NCI-H524 treated with DMSO at 0.1 percent for 48 hours (cell line): ENCODE data around the gene LRRC73.
"Not testable (repeated sequence)": the region's sequence is repeated elsewhere in the genome, so short reads cannot be mapped to it uniquely, and the experiment has no call there.

Source experiments
- DNase-seq: peaks from one replicate; lab custom pipeline; 2025; lab: John Stamatoyannopoulos, UW

LRRC73 gene

GRCh38 chr6:43492673-43493072, 17.5 kb downstream of the LRRC73 start:
- no peak for DNase-seq

- no peak for DNase-seq
Measured at GRCh38 chr6:43491750-43492661, 18.1 kb downstream of the LRRC73 start.

GRCh38 chr6:43490523-43490939, 19.6 kb downstream of the LRRC73 start:
- DNase-seq, result no peak

DNA sequence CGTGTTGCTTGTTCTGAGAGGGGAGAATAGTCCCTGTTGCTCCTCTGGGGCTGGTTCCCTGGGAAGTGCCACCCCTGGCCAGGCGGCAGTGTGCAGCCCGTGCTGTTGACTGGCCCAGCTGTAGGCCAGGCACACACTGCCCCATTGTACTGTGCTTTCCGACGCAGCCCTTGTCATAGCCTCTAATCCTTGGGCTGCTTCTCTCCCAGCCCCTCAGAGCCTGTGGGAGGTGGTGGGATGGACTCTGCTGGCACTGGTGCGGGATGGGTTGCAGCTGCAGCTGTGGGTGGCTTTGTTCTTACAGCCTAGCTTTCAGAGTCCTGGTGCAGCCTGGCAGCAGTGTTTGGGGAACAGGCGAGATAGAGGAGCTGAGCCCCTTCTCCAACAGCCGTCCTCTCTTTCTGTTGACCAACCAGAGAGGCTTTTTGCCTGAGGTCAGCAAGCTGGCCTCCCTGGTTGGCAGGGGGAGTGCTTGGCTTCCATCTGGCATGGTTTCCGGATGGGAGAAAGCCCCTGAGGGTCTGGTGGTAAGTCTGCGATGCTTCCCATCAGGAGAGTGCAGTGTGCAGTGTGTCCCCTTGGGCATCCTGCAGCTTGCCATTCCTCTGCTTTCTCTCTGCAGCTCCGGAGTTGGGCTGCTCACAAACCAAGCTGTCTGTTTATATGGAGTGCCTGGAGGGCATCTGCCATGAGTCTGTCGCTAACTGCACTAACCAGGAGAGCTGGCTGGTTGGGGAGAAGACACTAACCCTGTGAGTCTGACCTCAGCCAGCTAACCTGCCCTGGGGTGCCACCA, 20.7 kb downstream of the LRRC73 start:
- no peak for DNase-seq

- DNase-seq, result no peak
Measured at GRCh38 chr6:43488667-43489276, 21.4 kb downstream of the LRRC73 start.

DNA sequence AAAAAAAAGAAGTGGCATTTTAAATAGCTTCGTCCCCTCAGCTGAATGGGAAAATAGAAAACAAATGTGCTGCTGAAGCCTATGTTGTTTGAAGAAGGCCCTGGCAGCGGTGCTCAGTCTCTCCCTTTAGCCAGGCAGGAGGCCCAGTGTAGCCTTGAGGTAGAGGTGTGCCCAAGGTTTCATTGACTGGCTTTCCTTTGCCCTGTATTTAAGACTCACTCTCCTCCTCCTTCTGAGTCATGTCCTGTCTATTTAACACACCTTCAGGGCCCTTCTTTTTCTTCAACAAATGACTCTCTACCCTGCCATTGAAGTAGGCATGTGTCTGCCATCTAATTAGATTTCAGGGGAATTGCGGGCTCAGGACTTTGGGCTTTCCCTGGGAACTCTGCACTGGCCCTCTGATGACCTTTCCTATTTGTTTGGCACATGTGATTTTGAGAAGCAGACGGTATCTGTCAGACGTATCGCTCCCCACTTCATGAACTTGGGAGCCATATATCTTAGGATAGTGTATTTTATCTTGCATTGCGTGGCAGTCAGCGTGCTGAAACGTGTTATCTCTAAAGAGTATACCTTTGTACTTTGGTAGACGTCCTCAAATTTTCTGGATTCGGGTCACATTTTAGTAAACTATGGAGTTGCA, 28.4 kb downstream of the LRRC73 start:
- no peak for DNase-seq

DNA sequence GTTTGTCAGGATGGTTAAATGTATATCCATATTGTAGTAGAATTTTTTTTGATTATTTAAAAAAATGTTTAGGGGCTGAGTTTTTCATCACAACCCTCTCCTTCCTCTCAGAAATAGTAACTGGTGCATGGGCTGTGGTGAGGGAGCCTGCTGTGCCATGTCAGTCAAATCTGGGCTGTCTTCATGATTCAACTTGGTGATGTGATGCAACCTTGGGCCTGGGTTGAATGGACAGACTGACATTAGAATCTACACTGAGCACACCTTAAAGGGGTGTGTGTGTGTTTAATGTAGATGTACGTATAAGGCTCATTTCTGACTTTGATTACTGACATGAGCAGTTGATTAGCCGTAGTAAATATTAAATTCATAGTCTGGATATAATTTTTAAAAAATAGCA, 29.1 kb downstream of the LRRC73 start:
- no peak for DNase-seq

DNA sequence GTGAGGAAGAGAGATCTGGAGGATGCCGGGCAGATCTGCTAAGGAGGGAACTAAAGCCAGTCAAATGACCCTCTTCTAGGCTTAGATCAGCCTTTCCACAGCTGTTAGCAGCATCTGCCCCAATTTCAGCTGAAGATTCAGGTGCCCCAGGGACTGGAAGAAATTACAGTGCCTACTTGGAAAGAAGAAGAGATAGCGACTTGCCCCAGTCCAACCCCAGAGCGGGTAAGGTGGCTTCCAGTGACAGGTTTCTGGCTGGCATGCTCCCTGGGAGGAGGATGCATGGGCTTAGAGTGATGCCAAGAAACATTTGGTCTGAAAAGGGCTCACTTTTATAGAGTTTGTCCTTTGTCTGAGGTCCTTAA, 32.2 kb downstream of the LRRC73 start:
- peak; percentile 48 for DNase-seq

DNA sequence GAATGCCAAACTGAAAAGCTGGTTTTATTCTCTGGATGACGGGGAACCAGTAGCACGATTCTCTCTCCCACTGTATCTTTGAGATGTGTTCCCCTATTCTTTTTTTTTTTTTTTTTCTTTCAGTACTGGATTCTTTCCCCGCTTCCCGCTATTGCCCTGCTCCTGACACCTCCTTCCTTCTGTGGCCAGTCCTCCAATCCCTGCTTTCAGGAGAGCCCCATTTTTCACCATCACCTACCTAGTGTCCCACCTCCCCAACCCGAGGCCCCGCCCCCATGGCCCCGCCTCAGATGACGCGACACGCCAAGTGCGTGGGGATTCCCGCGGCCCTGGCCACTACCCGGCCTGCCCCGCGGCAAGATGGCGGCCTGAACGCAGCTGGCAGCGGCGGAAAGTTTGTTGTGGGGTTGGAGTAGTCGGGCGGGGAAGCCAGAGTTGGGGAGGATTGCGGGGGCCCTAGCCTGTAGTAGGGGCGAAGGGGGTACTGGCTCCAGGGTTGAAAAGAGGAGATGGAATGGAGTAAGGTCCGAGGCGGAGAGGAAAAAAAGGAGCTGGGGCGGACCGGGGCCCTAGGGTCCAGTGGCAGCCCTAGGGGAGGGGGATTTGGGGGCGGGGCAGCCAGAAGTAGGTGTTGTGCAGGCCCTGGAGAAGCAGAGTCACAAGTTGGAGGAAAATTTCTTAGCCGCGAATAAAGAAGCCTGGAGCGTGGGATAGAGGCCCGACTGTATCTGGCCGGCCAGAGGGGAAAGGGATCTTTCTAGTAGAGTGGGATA, 32.7 kb downstream of the LRRC73 start, which contains the start of gene TJAP1:
TJAP1 (plus strand) TSS at position 336 of the 773 bp plus-strand sequence. CDS start 21,432 bp downstream, outside the sequence.
- no peak for DNase-seq

DNA sequence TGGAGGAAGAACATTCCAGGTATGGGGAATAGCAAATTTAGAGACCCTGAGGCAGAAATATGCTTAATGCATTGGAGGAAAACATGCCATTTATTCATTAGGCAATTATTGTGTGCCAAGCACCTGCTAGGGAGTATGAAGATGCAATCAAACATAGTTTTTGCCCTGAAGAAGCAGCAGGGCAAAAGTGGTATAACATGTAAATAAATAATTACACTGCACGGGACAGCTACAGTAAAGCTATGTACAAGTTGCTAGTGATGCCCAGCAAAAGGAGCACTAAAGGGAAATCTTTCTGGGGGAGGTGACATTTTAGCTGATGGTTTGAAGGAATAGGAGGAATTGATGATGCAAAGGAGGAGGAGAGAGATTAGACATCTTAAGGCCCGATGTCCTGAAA, 33.4 kb downstream of the LRRC73 start:
- DNase-seq, result no peak

DNA sequence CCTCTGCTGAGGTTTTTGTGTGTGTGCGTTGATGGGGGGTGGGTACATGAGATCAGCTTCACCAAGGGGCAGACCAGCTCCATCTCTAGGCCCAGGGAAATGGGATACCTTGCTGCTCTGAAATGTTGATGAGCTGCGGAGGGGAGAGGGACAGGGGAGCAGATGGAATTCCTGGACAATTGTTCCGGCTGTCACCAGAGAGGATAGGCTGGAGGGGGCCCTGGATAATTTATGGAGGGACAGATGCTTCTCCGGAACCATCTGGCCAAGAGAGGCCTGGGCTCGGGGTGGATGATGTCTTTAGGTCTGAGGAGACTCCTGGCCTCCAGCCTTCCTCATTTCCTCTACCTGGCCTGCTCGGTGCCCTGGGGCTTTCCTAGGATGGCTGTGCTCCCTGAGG, 34.6 kb downstream of the LRRC73 start:
- peak; percentile 94 for DNase-seq

DNA sequence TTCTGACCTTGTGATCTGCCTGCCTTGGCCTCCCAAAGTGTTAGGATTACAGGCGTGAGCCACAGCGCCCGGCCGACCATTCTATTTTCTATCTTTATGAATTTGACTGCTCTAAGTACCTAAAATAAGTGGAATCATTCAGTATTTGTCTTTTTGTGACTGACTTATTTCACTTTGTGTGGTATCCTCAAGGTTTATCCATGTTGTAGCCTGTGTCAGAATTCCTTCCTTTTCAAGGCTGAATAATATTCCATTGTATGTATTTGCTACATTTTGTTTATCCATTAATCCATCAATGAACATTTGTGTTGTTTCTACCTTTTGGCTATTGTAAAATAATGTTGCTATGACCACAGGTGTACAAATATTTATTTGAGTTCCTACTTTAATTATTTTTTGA, 37.6 kb downstream of the LRRC73 start:
- no peak for DNase-seq

- no peak for DNase-seq
Measured at GRCh38 chr6:43471399-43471798, 38.7 kb downstream of the LRRC73 start.

DNA sequence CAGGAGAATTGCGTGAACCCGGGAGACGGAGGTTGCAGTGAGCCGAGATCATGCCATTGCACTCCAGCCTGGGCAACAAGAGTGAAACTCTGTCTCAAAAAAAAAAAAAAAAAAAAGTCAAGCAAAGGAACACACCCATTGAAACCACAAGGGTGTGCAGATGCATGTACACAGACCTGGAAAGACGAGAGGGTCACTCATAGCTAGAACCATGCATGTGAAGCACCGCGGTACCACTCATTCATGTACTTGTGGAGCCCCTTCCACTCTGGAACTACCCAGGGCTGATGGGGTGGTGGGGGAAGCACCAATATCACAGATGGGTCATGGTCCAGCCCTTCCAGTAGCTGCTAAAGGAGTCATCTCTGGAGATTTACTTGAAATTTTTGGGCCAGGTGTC, 40.2 kb downstream of the LRRC73 start:
- DNase-seq, result no peak

DNA sequence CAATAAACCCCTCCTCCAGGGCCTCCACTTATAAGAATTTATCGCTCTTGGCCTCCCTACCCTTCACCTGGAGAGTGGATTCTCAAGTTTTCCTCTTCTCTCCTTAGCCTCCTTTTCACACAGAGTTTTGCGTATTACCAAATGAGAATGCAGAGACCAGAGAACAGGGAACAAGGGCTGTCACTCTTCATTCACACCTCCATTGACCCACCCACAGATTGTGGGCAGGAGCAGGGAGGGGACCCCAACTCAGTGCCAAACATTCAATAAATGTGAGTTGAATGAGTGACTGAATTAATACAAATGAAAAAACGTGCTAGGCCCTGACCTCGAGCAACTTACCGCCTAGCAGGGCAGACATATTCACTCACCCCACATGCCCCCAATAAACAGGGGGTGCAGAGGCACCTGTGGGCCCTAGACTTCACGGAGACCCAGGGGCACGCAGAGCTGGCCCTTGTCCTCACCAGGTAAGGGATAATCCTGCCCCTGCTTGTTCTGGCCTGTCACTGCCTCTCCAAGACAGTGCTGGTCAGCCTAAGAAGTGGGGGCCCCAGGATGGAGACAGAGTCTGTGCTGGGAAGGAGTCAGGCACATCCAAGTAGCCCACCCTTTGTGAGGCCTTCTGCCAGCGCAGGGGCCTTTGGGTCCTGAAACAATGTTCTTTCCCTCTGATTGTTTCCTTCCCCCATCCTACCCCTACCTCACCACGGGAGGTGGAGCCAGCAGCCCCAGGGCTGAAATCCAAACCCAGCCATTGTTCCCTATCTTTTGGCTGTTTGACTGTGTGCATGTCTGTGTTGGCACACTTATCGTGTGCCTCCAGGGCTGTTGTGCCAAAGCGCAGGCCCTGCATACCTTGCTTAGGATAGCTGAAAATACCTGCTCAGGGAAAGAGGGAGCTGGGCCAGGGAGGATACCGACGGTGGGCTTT, 41.1 kb downstream of the LRRC73 start:
- DNase-seq, result no peak

DNA sequence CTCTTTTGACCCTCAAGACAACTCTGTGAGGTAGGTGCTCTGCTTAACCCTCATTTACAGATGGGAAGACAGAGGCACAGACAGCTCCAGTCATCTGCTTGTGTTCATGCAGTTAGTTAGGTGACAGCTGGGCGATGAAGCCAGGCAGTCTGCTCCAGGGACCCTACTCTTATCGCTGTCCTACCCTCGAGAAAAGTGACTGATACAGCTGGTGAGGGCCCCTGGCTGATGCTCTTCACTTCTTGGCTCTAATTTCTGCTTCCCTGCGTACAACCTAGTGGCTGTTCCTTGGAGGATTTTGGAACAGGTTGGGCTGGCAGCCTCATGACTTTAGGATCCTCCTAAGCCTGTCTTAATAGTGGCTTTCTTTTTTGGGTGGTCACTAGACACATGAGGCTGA, 41.9 kb downstream of the LRRC73 start:
- peak; percentile 41 for DNase-seq

DNA sequence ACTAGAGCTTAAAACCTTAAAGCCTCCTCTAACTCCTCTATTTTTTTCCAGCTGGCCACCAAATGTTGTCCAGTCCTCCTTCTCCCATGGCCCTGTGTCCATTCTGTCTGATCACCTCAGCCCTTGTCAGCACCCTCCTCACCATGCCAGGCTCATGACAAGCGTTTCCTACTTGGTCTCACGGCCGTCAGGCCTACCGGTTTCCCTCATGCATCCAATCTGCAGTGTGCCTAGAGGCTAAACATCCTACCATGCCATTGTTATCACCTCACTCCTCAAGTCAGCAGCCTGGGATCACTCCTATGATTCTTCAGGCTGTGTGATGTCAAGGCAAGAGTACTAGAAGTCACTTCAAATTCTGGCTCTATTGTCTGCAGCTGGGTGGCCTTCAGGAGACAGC, 42.4 kb downstream of the LRRC73 start:
- DNase-seq, result no peak

DNA sequence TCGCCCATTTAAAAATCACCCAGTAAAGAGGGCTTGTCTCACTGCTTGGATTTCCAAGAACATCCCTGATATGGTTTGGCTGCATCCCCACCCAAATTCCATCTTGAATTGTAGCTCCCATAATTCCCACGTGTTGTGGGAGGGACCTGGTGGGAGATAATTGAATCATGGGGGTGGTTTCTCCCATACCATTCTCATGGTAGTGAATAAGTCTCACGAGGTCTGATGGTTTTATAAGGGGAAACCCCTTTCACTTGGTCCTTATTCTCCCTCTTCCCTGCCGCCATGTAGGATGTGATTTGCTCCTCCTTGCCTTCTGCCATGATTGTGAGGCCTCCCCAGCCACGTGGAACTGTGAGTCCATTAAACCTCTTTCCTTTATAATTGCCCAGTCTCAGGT, 42.9 kb downstream of the LRRC73 start:
- not testable (repeated sequence) for DNase-seq

GRCh38 chr6:43465948-43466347, 44.2 kb downstream of the LRRC73 start:
- no peak for DNase-seq

DNA sequence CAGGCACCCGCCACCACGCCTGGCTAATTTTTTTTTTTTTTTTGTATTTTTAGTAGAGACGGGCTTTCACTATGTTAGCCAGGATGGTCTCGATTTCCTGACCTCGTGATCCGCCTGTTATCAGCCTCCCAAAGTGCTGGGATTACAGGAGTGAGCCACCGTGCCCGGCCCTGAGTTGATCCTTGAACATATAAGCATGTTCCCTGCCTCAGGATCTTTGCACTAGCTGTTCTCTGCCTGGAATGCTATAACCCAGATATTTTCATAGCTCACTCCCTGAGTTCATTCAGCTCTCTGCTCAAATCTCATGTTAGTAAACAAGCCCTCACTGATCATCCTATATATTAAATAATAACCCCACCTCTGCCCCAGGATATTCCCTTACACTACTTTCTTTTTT, 45.8 kb downstream of the LRRC73 start:
- no peak for DNase-seq
